Adipocyte (in vitro differentiated cells): ENCODE data around the gene SEC16B.
"Not testable (repeated sequence)": the region's sequence is repeated elsewhere in the genome, so short reads cannot be mapped to it uniquely, and the experiment has no call there.

Experiments
- DNase-seq: peaks from one replicate; pipeline ENCODE4 v3.0.0-alpha.2; 2015; ENCODE audit warnings: low read depth
- H3K27me3 ChIP-seq: replicated peaks from 2 replicates; pipeline ENCODE4 v1.7.0; 2013; ENCODE audit warnings: mild to moderate bottlenecking, low read length, moderate library complexity; ENCODE audit not compliant: control insufficient read depth, insufficient read depth
- H3K36me3 ChIP-seq: 2 replicates; pipeline ENCODE4 v1.7.0; 2013; ENCODE audit warnings: low read length, mild to moderate bottlenecking, moderate library complexity; ENCODE audit not compliant: control insufficient read depth, insufficient read depth, severe bottlenecking
- H3K4me1 ChIP-seq: 2 replicates; pipeline ENCODE4 v1.7.0; 2013; ENCODE audit warnings: mild to moderate bottlenecking, low read length, moderate library complexity; ENCODE audit not compliant: control insufficient read depth, insufficient read depth
- H3K4me3 ChIP-seq: 2 replicates; pipeline ENCODE4 v1.7.0; 2013; ENCODE audit warnings: mild to moderate bottlenecking, low read length, moderate library complexity
- H3K9ac ChIP-seq: 2 replicates; pipeline ENCODE4 v1.7.0; 2013; ENCODE audit warnings: mild to moderate bottlenecking, low read length, moderate library complexity
- H3K9me3 ChIP-seq: 2 replicates; pipeline ENCODE4 v1.7.0; 2013; ENCODE audit warnings: mild to moderate bottlenecking, low read length, moderate library complexity; ENCODE audit not compliant: control insufficient read depth

Gene SEC16B

DNA sequence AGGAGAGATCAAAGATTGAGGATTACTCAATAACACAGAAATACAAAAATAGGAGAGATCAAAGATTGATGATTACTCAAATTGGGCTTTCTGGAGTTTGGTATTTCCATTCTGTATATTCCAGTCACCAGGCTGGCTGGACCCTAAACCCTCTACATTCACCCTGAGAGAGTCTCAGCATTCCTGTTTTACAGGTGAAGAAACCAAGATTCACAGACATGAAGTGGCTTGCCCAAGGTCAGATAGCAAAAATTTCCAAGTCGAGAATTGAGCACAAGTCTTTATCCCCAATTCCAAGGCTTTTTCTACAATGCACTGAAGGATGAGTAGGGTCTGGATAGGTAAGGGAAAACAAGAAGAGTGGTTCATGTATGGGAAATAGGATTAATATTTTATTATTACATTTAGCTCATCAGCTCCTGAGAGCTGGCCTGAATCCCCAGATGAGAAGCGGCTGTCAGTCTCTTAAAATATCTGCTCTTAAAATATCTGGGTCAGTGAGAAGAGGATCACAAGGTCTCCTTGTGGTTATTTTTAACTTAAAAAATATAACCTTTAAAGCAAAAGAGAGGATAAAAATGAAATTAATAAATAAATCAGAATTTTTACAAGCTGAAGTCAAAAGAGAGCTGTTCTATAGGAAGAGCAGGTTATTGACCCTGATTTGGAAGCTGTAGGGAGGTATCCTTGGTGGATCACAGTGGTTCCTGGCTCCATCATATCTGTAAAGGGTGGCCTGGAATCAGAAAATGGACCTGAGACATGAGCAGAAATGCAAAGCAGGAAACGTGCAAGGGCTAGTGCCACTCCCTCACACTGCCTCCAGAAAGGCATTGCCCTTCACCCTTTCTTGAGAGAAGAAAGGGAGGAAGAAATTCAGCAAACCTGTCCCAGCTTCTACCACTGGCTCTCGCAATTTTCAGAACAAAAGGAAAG, 29.1 kb upstream of the SEC16B start:
- H3K9me3 ChIP-seq, result no peaks in the 10 kb centered on the region
- H3K4me3 ChIP-seq, result no peak overlapping the region
- no peaks in the 10 kb centered on the region for H3K4me1 ChIP-seq
- H3K36me3 ChIP-seq, result no peaks in the 10 kb centered on the region
- H3K27me3 ChIP-seq, result no peaks in the 10 kb centered on the region
- no peak for DNase-seq
- no peak overlapping the region for H3K9ac ChIP-seq

DNA sequence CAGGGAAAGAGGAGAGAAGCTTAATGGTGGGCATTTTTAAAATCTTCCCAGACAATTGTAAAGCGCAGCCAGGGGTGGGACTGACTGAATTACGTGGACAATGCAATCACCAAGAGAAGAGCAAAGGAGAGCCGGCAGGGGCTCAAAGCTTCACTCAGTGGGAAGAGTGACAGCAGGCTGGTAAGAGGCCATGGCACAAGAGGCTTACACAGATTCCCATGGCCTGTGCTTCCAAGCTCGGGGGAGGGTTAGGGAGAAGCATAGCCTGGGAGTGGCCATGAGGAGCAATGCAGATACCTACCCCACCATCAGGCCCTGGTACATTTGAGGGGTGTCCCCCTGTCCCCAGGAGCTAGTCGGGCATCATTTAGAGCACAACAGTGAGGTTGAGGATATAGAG, 27.1 kb upstream of the SEC16B start:
- Histone ChIP-seq H3K4me3 (no peak overlapping the region), H3K27me3 (no peaks in the 10 kb centered on the region), H3K4me1 (no peaks in the 10 kb centered on the region), H3K36me3 (no peaks in the 10 kb centered on the region), H3K9me3 (no peaks in the 10 kb centered on the region), H3K9ac (no peak overlapping the region)
- no peak for DNase-seq

DNA sequence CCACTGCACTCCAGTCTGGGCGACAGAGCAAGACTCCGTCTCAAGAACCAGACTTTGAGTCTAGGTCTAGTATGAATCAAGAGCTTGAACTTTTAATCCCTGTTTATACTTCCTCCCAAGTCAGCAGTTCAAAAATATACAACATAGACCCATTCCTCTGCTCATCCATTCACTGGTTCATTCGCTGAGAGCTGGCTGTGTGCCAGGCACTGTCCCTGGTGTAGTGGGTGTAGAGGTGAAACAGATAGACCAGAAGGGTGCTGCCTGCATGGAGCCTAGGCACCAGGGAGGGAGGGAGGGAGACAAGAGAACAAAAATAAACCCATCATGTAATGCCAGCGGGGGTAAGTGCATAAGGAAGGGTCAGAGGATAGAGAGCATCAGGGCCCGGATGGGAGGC, 25.5 kb upstream of the SEC16B start:
- no peaks in the 10 kb centered on the region for H3K36me3 ChIP-seq
- no peak for DNase-seq
- H3K9me3 ChIP-seq, result no peaks in the 10 kb centered on the region
- H3K9ac ChIP-seq, result no peak overlapping the region
- no peak overlapping the region for H3K4me3 ChIP-seq
- H3K4me1 ChIP-seq, result no peaks in the 10 kb centered on the region
- H3K27me3 ChIP-seq, result no peaks in the 10 kb centered on the region

DNA sequence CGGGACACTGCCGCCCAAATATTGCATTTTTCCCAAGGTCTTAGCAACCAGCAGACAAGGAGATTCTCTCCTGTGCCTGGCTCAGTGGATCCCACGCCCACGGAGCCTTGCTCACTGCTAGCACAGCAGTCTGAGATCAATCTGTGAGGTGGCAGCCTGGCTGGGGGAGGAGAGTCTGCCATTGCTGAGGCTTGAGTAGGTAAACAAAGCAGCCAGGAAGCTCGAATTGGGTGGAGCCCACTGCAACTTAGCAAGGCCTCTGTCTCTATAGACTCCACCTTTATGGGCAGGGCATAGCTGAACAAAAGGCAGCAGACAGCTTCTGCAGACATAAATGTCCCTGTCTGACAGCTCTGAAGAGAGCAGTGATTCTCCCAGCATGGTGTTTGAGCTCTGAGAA, 16.4 kb upstream of the SEC16B start:
- peak; percentile 3 for DNase-seq
- H3K27me3 ChIP-seq, H3K36me3 ChIP-seq, H3K9me3 ChIP-seq, H3K9ac ChIP-seq, H3K4me3 ChIP-seq: not testable (repeated sequence)
- H3K4me1 ChIP-seq, result peaks cover 14% of the 10 kb centered on the region

DNA sequence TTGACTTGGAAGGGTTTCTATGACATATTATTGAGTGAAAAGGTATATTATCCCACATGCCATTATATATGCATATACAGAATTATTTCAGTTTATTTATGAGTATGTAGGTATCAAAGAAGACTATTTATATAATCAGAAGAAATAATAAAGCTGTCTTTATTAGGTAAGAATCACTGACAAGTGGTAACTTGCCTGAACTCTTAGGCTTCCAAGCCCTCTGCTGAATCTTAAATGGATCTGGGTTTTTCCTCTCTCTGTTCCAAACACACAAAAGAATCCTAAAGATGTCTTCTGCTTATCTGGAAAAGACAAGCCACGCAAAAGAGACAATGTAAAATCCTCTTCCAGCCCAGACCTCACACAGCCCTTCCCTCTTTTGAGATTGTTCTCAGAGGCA, 14.9 kb upstream of the SEC16B start:
- no peak overlapping the region for H3K4me3 ChIP-seq
- no peaks in the 10 kb centered on the region for H3K27me3 ChIP-seq
- peaks cover 14% of the 10 kb centered on the region for H3K4me1 ChIP-seq
- no peaks in the 10 kb centered on the region for H3K36me3 ChIP-seq
- H3K9me3 ChIP-seq, result no peaks in the 10 kb centered on the region
- no peak for DNase-seq
- no peak overlapping the region for H3K9ac ChIP-seq

DNA sequence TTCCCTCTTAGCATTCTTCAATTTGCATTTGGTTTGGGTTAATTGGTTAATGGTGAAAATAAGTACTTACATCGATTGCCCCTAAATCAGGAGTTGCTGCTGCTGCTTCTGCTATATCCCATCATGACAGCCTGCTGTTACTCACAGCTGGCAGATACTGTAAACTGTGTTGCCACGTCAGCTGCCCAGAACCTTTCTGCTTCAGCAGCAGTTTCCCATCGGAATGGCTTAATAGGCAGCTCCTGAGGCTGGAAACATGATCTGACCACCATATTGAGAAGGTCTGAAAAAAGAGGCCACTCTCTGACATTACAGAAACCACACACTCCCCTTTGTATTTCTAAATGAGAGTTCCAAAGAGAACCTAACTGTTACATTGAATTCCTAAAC, 14.3 kb upstream of the SEC16B start:
- Histone ChIP-seq H3K4me3 (peak overlapping the region; percentile 66), H3K9me3 (no peaks in the 10 kb centered on the region), H3K27me3 (no peaks in the 10 kb centered on the region), H3K9ac (peak overlapping the region; percentile 74), H3K36me3 (no peaks in the 10 kb centered on the region), H3K4me1 (peaks cover 14% of the 10 kb centered on the region)
- DNase-seq, result peak; percentile 93

DNA sequence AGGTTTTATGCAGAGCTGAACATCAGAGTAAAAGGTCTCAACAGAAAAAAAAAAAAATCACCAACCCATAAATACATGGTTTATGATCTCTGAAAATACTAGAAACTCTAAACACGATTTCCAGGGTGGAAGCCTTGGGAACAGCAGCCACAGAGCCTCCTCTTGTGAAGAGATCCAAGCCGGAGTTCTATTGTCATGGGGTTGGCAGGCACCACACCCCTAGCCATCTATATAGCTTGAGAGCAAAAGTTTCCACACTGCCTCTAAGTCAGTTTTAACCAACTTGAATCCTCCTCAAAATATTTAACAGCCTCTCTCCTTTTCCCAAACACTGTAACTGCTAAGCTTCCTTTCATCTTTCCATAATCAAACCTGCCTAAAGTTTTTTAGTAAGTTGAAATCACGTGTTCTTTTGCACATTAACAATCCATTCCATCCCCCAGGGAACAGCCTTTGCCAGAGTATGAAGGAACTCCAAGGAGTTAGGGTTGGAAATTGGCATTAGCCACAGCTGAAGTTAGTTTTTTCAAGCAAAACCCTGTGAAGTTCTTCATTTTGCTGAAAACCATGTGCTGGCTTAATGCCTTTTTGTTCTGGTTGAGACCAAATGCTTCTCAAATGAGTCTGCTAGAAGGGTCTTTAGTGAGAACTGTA, 13.8 kb upstream of the SEC16B start:
- DNase-seq, result peak; percentile 62
- Histone ChIP-seq H3K9ac (peak overlapping the region; percentile 74), H3K4me1 (peaks cover 14% of the 10 kb centered on the region), H3K4me3 (peak overlapping the region; percentile 66), H3K27me3 (no peaks in the 10 kb centered on the region), H3K36me3 (no peaks in the 10 kb centered on the region), H3K9me3 (no peaks in the 10 kb centered on the region)

DNA sequence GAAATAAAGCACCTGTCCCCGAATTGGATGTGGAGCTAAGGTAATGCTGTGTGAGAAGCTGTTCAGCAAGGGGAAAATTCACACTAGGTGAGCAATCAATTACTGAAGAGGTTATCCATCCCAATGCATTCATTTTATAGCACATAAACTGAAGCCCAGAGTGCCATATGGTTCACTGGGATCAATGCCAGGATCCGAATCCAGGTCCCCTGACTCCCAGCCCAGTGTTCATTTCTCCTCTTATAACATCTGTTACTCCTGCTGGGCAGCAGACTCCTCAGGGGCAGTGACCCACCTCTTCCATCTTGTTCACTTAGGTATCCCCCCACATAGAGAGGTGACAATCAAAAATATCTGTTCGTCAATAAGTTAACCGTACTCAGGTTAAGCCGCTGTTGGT, 13.2 kb upstream of the SEC16B start:
- peak; percentile 9 for DNase-seq
- peak overlapping the region; percentile 74 for H3K9ac ChIP-seq
- H3K4me3 ChIP-seq, result peak overlapping the region; percentile 66
- H3K36me3 ChIP-seq, result no peaks in the 10 kb centered on the region
- H3K27me3 ChIP-seq, result no peaks in the 10 kb centered on the region
- peaks cover 14% of the 10 kb centered on the region for H3K4me1 ChIP-seq
- no peaks in the 10 kb centered on the region for H3K9me3 ChIP-seq

DNA sequence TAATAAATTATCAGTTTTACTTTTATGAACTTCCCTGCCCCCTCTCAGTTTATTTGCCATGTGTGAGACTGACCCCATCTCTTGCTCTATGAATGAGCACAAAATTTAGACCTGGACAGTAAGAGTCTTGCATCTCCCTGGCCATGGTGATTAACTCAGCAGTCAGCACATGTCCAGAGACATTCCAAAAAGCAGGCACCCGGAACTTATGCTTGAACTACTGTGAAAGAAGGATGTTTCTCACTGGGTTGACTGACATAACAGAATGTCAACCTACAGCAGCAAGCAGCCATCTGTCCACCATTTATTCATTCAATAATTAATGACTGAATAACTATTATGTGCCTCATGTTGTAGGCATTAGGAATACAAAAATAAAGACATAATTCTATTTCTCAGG, 11.3 kb upstream of the SEC16B start:
- Histone ChIP-seq H3K4me1 (peaks cover 20% of the 10 kb centered on the region), H3K4me3 (no peak overlapping the region), H3K27me3 (no peaks in the 10 kb centered on the region), H3K36me3 (no peaks in the 10 kb centered on the region), H3K9ac (no peak overlapping the region), H3K9me3 (no peaks in the 10 kb centered on the region)
- DNase-seq, result no peak

DNA sequence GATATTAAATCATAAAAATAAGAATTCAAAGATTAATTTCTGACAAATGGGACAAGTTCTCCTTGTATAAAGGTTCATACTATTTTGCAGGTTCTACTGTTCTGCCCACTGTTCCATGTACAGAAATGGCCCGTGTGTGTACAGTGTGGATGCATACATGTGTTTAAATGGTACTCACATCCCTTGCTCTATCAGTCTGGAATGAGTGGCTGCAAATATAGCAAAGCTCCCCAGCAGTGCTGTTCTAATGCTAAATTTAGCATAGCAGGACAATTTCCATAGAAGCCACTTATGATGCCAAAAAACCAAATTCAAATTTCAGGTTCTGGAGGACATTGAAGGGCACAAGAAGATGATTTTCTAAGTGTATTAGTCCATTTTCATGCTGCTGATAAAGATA, 9.4 kb upstream of the SEC16B start:
- Histone ChIP-seq H3K27me3 (no peaks in the 10 kb centered on the region), H3K4me3 (no peak overlapping the region), H3K9ac (no peak overlapping the region), H3K36me3 (no peaks in the 10 kb centered on the region), H3K9me3 (no peaks in the 10 kb centered on the region), H3K4me1 (peaks cover 21% of the 10 kb centered on the region)
- no peak for DNase-seq

DNA sequence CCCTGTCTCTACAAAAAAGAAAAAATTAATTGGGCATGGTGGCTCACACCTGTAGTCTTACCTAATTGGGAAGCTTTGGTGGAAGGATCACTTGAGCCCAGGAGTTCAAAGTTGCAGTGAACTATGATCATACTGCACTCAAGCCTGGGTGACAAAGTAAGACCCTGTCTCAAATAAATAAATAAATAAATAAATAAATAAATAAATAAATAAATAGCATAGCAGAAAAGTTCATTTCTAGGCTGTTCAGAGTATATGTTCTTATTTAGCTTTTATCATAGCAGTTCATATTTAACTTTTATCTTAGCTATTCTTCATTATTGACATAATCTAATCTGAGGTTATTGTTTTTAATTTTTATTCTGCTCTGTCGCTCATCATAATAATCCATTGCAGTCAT, 8.7 kb upstream of the SEC16B start:
- H3K9me3 ChIP-seq, result no peaks in the 10 kb centered on the region
- no peak overlapping the region for H3K9ac ChIP-seq
- H3K36me3 ChIP-seq, result no peaks in the 10 kb centered on the region
- H3K27me3 ChIP-seq, result no peaks in the 10 kb centered on the region
- H3K4me3 ChIP-seq, result no peak overlapping the region
- DNase-seq, result no peak
- H3K4me1 ChIP-seq, result peaks cover 16% of the 10 kb centered on the region
